Measurements from ENCODE around the gene SPIN2A.
"Not testable (repeated sequence)": the region's sequence is repeated elsewhere in the genome, so short reads cannot be mapped to it uniquely, and the experiment has no call there.

SPIN2A gene

DNA sequence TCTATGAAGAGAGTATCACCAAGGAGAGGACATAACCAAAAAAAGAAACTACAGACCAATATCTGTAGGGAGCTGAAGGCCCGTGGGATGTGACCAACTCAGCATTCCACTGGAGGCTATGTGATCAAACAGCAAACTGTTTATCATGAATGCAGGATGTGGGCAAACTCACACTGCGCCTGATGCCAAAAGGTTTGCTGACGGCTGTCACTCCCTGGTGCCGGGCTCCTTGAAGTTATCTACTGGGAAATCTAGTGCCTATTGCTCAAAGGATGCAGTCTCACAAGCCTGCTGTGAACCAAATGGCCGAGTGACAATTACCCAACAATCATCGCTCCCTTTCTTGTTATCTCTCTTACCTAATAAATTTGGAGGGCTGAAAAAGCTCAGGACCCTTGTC is 34.3 kb downstream of the SPIN2A start:
- not testable (repeated sequence) for DNase-seq (ENCODE audit: low read depth in 2 of 2)
